Activated CD4-positive, alpha-beta T cell treated with anti-CD3 and anti-CD28 coated beads, Interleukin-2, amount 10 ng/mL, durations not matched to agents 24 days and 14 days (primary cell): ENCODE data around the gene JADE1. TPM values are rescaled to one million over a fixed set of nuclear protein-coding genes. Genes with fewer than 3 reads are reported as not detected.

Source experiments
- DNase-seq: peaks from one replicate; pipeline ENCODE4 v3.0.0; 2022
- H3K27ac Mint-ChIP-seq: one replicate; pipeline ENCODE4 v1.8.0; 2022; ENCODE audit warnings: mild to moderate bottlenecking, mixed read lengths
- H3K27me3 Mint-ChIP-seq: one replicate; pipeline ENCODE4 v1.8.0; 2022; ENCODE audit warnings: mixed read lengths
- H3K36me3 Mint-ChIP-seq: one replicate; pipeline ENCODE4 v1.8.0; 2022; ENCODE audit warnings: low read depth, mild to moderate bottlenecking, mixed read lengths
- H3K4me1 Mint-ChIP-seq: one replicate; pipeline ENCODE4 v1.8.0; 2021; ENCODE audit warnings: mixed read lengths
- H3K4me3 Mint-ChIP-seq: one replicate; pipeline ENCODE4 v1.8.0; 2022; ENCODE audit warnings: mild to moderate bottlenecking, moderate library complexity, mixed read lengths
- H3K9me3 Mint-ChIP-seq: one replicate; pipeline ENCODE4 v1.8.0; 2021; ENCODE audit warnings: mixed read lengths
- intact Hi-C: fragments of 100-400 bp; cut with micrococcal nuclease; formaldehyde crosslinking; loops from one replicate; pipeline ENCODE4 v1.15.1; 2023
- total RNA-seq: library from RNA; stranded (reverse); gene quantifications from 2 replicates; pipeline ENCODE4 v1.2.3, GENCODE V29; 2022

JADE1 gene
- total RNA-seq, 1 donor from 2014 or later, result 42.6 TPM

GRCh38 chr4:128818442-128818841, 8.9 kb downstream of the JADE1 start:
- Mint-ChIP-seq H3K36me3 (peaks cover 17% of the 10 kb centered on the region), H3K4me3 (no peak overlapping the region), H3K27me3 (no peaks in the 10 kb centered on the region), H3K9me3 (no peaks in the 10 kb centered on the region), H3K27ac (no peak overlapping the region), H3K4me1 (peaks cover 36% of the 10 kb centered on the region)
- no peak for DNase-seq
- intact Hi-C loops, result no loop called here

GRCh38 chr4:128819082-128819742, 9.7 kb downstream of the JADE1 start:
- intact Hi-C loops, result no loop called here
- no peak for DNase-seq
- Mint-ChIP-seq H3K4me3 (peak overlapping the region; percentile 21), H3K27me3 (no peaks in the 10 kb centered on the region), H3K4me1 (peaks cover 35% of the 10 kb centered on the region), H3K36me3 (peaks cover 17% of the 10 kb centered on the region), H3K9me3 (no peaks in the 10 kb centered on the region), H3K27ac (peak overlapping the region; percentile 74)

- Mint-ChIP-seq H3K27ac (no peak overlapping the region), H3K4me1 (peaks cover 37% of the 10 kb centered on the region), H3K27me3 (no peaks in the 10 kb centered on the region), H3K36me3 (peaks cover 17% of the 10 kb centered on the region), H3K9me3 (no peaks in the 10 kb centered on the region), H3K4me3 (no peak overlapping the region)
- no peak for DNase-seq
- intact Hi-C loops, result no loop called here
Observed at GRCh38 chr4:128820671-128821070, 11.2 kb downstream of the JADE1 start.

GRCh38 chr4:128821151-128821550, 11.7 kb downstream of the JADE1 start:
- Mint-ChIP-seq H3K4me1 (peaks cover 40% of the 10 kb centered on the region), H3K9me3 (no peaks in the 10 kb centered on the region), H3K27ac (no peak overlapping the region), H3K36me3 (peaks cover 15% of the 10 kb centered on the region), H3K4me3 (no peak overlapping the region), H3K27me3 (no peaks in the 10 kb centered on the region)
- no peak for DNase-seq
- intact Hi-C loops, result no loop called here

- H3K4me1 Mint-ChIP-seq, result peaks cover 49% of the 10 kb centered on the region
Observed at GRCh38 chr4:128823025-128823661, 13.6 kb downstream of the JADE1 start.

GRCh38 chr4:128825226-128825625, 15.7 kb downstream of the JADE1 start:
- H3K4me1 Mint-ChIP-seq, result peaks cover 38% of the 10 kb centered on the region
- H3K27me3 Mint-ChIP-seq, result no peaks in the 10 kb centered on the region
- intact Hi-C loops, result no loop called here
- DNase-seq, result no peak
- no peaks in the 10 kb centered on the region for H3K9me3 Mint-ChIP-seq
- H3K36me3 Mint-ChIP-seq, result peaks cover 19% of the 10 kb centered on the region
- peak overlapping the region; percentile 21 for H3K27ac Mint-ChIP-seq
- H3K4me3 Mint-ChIP-seq, result no peak overlapping the region

More at GRCh38 chr4:128823025-128823661, 13.6 kb downstream of the JADE1 start:
- DNase-seq, result no peak
- intact Hi-C loops, result no loop called here
- no peak overlapping the region for H3K4me3 Mint-ChIP-seq
- no peak overlapping the region for H3K27ac Mint-ChIP-seq
- H3K36me3 Mint-ChIP-seq, result peaks cover 11% of the 10 kb centered on the region
- H3K27me3 Mint-ChIP-seq, result no peaks in the 10 kb centered on the region
- no peaks in the 10 kb centered on the region for H3K9me3 Mint-ChIP-seq

GRCh38 chr4:128827296-128827695, 17.8 kb downstream of the JADE1 start:
- H3K4me1 Mint-ChIP-seq, result peaks cover 45% of the 10 kb centered on the region
- peak overlapping the region; percentile 74 for H3K27ac Mint-ChIP-seq
- intact Hi-C loops, result no loop called here
- H3K4me3 Mint-ChIP-seq, result no peak overlapping the region
- no peaks in the 10 kb centered on the region for H3K27me3 Mint-ChIP-seq
- peaks cover 26% of the 10 kb centered on the region for H3K36me3 Mint-ChIP-seq
- no peaks in the 10 kb centered on the region for H3K9me3 Mint-ChIP-seq
- no peak for DNase-seq

GRCh38 chr4:128830906-128831503, 21.5 kb downstream of the JADE1 start:
- no peaks in the 10 kb centered on the region for H3K27me3 Mint-ChIP-seq
- no peak for DNase-seq
- no peak overlapping the region for H3K27ac Mint-ChIP-seq
- intact Hi-C loops, result no loop called here
- peaks cover 36% of the 10 kb centered on the region for H3K36me3 Mint-ChIP-seq
- H3K9me3 Mint-ChIP-seq, result no peaks in the 10 kb centered on the region
- no peak overlapping the region for H3K4me3 Mint-ChIP-seq
- H3K4me1 Mint-ChIP-seq, result peaks cover 33% of the 10 kb centered on the region

- Mint-ChIP-seq H3K9me3 (no peaks in the 10 kb centered on the region), H3K36me3 (peaks cover 36% of the 10 kb centered on the region), H3K27me3 (no peaks in the 10 kb centered on the region), H3K4me1 (peaks cover 26% of the 10 kb centered on the region), H3K4me3 (no peak overlapping the region), H3K27ac (no peak overlapping the region)
- intact Hi-C loops, result no loop called here
- DNase-seq, result no peak
Observed at GRCh38 chr4:128831531-128832242, 22.2 kb downstream of the JADE1 start.

GRCh38 chr4:128832243-128832625, 22.7 kb downstream of the JADE1 start:
- no peak for DNase-seq
- intact Hi-C loops, result no loop called here
- Mint-ChIP-seq H3K27ac (peak overlapping the region; percentile 23), H3K36me3 (peaks cover 36% of the 10 kb centered on the region), H3K4me1 (peaks cover 22% of the 10 kb centered on the region), H3K4me3 (no peak overlapping the region), H3K9me3 (no peaks in the 10 kb centered on the region), H3K27me3 (no peaks in the 10 kb centered on the region)

GRCh38 chr4:128835498-128836222, 26.2 kb downstream of the JADE1 start:
- Mint-ChIP-seq H3K4me1 (peaks cover 23% of the 10 kb centered on the region), H3K9me3 (no peaks in the 10 kb centered on the region), H3K27ac (no peak overlapping the region), H3K4me3 (no peak overlapping the region), H3K36me3 (peaks cover 20% of the 10 kb centered on the region), H3K27me3 (no peaks in the 10 kb centered on the region)
- intact Hi-C loops, result no loop called here
- DNase-seq, result no peak

GRCh38 chr4:128837198-128837597, 27.7 kb downstream of the JADE1 start:
- intact Hi-C loops, result no loop called here
- H3K36me3 Mint-ChIP-seq, result peaks cover 23% of the 10 kb centered on the region
- no peaks in the 10 kb centered on the region for H3K27me3 Mint-ChIP-seq
- DNase-seq, result no peak
- H3K27ac Mint-ChIP-seq, result no peak overlapping the region
- no peaks in the 10 kb centered on the region for H3K9me3 Mint-ChIP-seq
- H3K4me3 Mint-ChIP-seq, result no peak overlapping the region
- peaks cover 28% of the 10 kb centered on the region for H3K4me1 Mint-ChIP-seq

GRCh38 chr4:128837679-128838078, 28.2 kb downstream of the JADE1 start:
- Mint-ChIP-seq H3K36me3 (peaks cover 23% of the 10 kb centered on the region), H3K27ac (no peak overlapping the region), H3K9me3 (no peaks in the 10 kb centered on the region), H3K27me3 (no peaks in the 10 kb centered on the region), H3K4me1 (peaks cover 27% of the 10 kb centered on the region), H3K4me3 (no peak overlapping the region)
- intact Hi-C loops, result no loop called here
- DNase-seq, result no peak
